Neural cell (in vitro differentiated cells): ENCODE results near the gene CLBA1.

Experiments used
- CTCF ChIP-seq: fragments of 450-650 bp; IDR thresholded peaks from 2 replicates; pipeline ENCODE4 v1.5.1; 2014; ENCODE audit warnings: antibody characterized with exemption, mild to moderate bottlenecking, moderate library complexity; ENCODE audit not compliant: poor library complexity, severe bottlenecking
- SMC3 ChIP-seq: fragments of 450-650 bp; conservative IDR thresholded peaks from 2 replicates; pipeline ENCODE4 v1.6.1; 2014; ENCODE audit warnings: antibody characterized with exemption, mild to moderate bottlenecking, moderate library complexity; ENCODE audit not compliant: poor library complexity

- no peak for TF ChIP-seq CTCF
- TF ChIP-seq SMC3: no peak
Observed at GRCh38 chr14:104939666-104940410, 45.8 kb upstream of the CLBA1 start.
